ENCODE data around the gene MCCC2.

DNA sequence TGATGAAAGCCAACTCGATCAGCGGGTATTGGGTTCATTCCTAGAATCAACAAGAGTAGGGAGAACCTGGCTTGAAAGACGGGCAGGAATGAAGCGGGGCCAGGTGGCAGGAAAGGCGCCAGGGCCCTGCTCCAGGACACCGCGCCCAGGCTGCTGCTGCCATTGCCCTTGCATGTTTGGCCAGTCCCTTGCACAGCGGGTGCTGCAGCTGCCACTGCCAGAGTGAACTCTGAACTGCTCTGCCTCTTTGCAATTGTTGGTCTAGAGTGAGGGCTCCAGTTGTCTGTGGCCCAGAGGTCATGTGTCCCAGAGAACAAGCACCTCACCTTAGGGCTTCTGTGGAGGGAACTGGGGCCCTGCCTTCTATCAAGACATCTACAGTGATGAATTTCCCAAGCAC, 107.9 kb downstream of the MCCC2 start:
- TF ChIP-seq, protein P1, sequence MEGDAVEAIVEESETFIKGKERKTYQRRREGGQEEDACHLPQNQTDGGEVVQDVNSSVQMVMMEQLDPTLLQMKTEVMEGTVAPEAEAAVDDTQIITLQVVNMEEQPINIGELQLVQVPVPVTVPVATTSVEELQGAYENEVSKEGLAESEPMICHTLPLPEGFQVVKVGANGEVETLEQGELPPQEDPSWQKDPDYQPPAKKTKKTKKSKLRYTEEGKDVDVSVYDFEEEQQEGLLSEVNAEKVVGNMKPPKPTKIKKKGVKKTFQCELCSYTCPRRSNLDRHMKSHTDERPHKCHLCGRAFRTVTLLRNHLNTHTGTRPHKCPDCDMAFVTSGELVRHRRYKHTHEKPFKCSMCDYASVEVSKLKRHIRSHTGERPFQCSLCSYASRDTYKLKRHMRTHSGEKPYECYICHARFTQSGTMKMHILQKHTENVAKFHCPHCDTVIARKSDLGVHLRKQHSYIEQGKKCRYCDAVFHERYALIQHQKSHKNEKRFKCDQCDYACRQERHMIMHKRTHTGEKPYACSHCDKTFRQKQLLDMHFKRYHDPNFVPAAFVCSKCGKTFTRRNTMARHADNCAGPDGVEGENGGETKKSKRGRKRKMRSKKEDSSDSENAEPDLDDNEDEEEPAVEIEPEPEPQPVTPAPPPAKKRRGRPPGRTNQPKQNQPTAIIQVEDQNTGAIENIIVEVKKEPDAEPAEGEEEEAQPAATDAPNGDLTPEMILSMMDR (conservative IDR thresholded peaks at IDR 0.05 in 1 of 2, IDR thresholded peaks at IDR 0.05 in 1 of 2; ENCODE audit: extremely low read depth in 1 of 2, insufficient read depth in 1 of 2, low read depth in 1 of 2, low read length in 2 of 2), result no peak
- TF ChIP-seq EZH2 (IDR thresholded peaks at IDR 0.05; ENCODE audit: borderline replicate concordance, low read length), result no peak

Measured in mammary epithelial cell (primary cell).